B cell (primary cell): ENCODE measurements around the gene POLR3B. TPM values are rescaled to one million over a fixed set of nuclear protein-coding genes. Genes with fewer than 3 reads are reported as not detected.

Source experiments
- ATAC-seq: fragments of 200-7000 bp; cut with Tn5 transposase; one replicate; pipeline ENCODE4 v1.10.0; 2021; ENCODE audit warnings: low read depth, mild to moderate bottlenecking, moderate number of reproducible peaks, moderate library complexity
- CTCF ChIA-PET: fragments of 350-600 bp; sonication (Branson Sonifier 250); formaldehyde crosslinking; loops from one replicate; lab custom pipeline; 2021; ENCODE audit warnings: antibody characterized with exemption, inconsistent platforms; lab: Charles Lee
- POLR2A ChIA-PET: fragments of 350-600 bp; sonication (Branson Sonifier 250); formaldehyde crosslinking; loops from one replicate; lab custom pipeline; 2021; ENCODE audit warnings: antibody characterized with exemption; lab: Charles Lee
- DNase-seq: peaks from one replicate; pipeline ENCODE4 v3.0.0; 2013
- H2AFZ ChIP-seq: 2 replicates; pipeline ENCODE4 v1.6.1; 2012; ENCODE audit warnings: mild to moderate bottlenecking, low read depth, low read length; ENCODE audit not compliant: insufficient read depth, poor library complexity, severe bottlenecking
- H3K27ac ChIP-seq, 2 donors: 1 replicate in 1 of 2; 2 replicates in 1 of 2; pipeline ENCODE4 v1.5.1; 2012 to 2013; ENCODE audit warnings: low read length in 2 of 2, mild to moderate bottlenecking in 2 of 2, moderate library complexity in 1 of 2
- H3K27me3 ChIP-seq, 4 experiments: fragments of 200-600 bp in 1 of 4; sonication (generic) in 1 of 4; replicated peaks in 1 of 4; 1 replicate in 2 of 4; 2 replicates in 2 of 4; pipeline versions ENCODE4 v1.6.1 to v1.7.0; 2013 to 2016; ENCODE audit warnings: low read length in 3 of 4, mild to moderate bottlenecking in 2 of 4, mixed read lengths in 1 of 4, moderate library complexity in 1 of 4; ENCODE audit not compliant: insufficient read depth in 4 of 4, control insufficient read depth in 3 of 4; ENCODE audit errors: control extremely low read depth in 1 of 4
- H3K36me3 ChIP-seq, 2 experiments: replicated peaks in 1 of 2; 1 replicate in 1 of 2; 2 replicates in 1 of 2; pipeline versions ENCODE4 v1.6.1 to v1.7.1; 2013; ENCODE audit warnings: low read length in 1 of 2; ENCODE audit not compliant: insufficient read depth in 2 of 2, control insufficient read depth in 1 of 2; ENCODE audit errors: control extremely low read depth in 1 of 2, extremely low read depth in 1 of 2
- H3K4me1 ChIP-seq, 2 donors: fragments of 200-600 bp in 1 of 2; sonication (generic) in 1 of 2; 1 replicate in 1 of 2; 2 replicates in 1 of 2; pipeline versions ENCODE4 v1.5.1 to v1.6.1; 2013 to 2017; ENCODE audit warnings: low read length in 2 of 2; ENCODE audit not compliant: control insufficient read depth in 2 of 2, insufficient read depth in 2 of 2
- H3K4me2 ChIP-seq: replicated peaks from 2 replicates; pipeline ENCODE3; 2012; ENCODE audit warnings: mild to moderate bottlenecking, low read depth, low read length; ENCODE audit not compliant: poor library complexity, severe bottlenecking
- H3K4me3 ChIP-seq, 5 experiments: fragments of 200-600 bp in 1 of 5; sonication (generic) in 1 of 5; 1 replicate in 3 of 5; 2 replicates in 2 of 5; pipeline versions ENCODE4 v1.5.1 to v1.7.0; 2011 to 2016; ENCODE audit warnings: low read length in 4 of 5, mild to moderate bottlenecking in 4 of 5, low read depth in 2 of 5, control low read depth in 1 of 5, moderate library complexity in 1 of 5; ENCODE audit not compliant: insufficient read depth in 1 of 5; ENCODE audit errors: control extremely low read depth in 1 of 5, extremely low read depth in 1 of 5
- H3K79me2 ChIP-seq: fragments of 200-600 bp; sonication (generic); one replicate; pipeline ENCODE4 v1.6.0; 2016; ENCODE audit warnings: low read length; ENCODE audit not compliant: control insufficient read depth, insufficient read depth
- H3K9ac ChIP-seq: fragments of 200-600 bp; sonication (generic); 2 replicates; pipeline ENCODE4 v1.6.1; 2017; ENCODE audit warnings: mild to moderate bottlenecking, low read length, moderate library complexity
- H3K9me3 ChIP-seq, 3 donors: one replicate each; pipeline versions ENCODE4 v1.6.1 to v1.7.1; 2013; ENCODE audit warnings: low read length in 2 of 3; ENCODE audit not compliant: control insufficient read depth in 2 of 3, insufficient read depth in 1 of 3; ENCODE audit errors: control extremely low read depth in 1 of 3
- H4K20me1 ChIP-seq: 2 replicates; pipeline ENCODE4 v1.6.0; 2012; ENCODE audit warnings: mild to moderate bottlenecking, low read length; ENCODE audit not compliant: insufficient read depth, control insufficient read depth, poor library complexity, severe bottlenecking
- H3K27ac Mint-ChIP-seq: one replicate; pipeline ENCODE4 v1.8.0; 2021; ENCODE audit warnings: mixed read lengths
- H3K27me3 Mint-ChIP-seq: one replicate; pipeline ENCODE4 v1.8.0; 2021; ENCODE audit warnings: mixed read lengths
- H3K4me1 Mint-ChIP-seq: one replicate; pipeline ENCODE4 v1.8.0; 2021; ENCODE audit warnings: mixed read lengths
- H3K4me3 Mint-ChIP-seq: one replicate; pipeline ENCODE4 v1.8.0; 2021; ENCODE audit warnings: mixed read lengths
- H3K9me3 Mint-ChIP-seq: one replicate; pipeline ENCODE4 v1.8.0; 2022; ENCODE audit warnings: mixed read lengths; ENCODE audit not compliant: insufficient read depth
- EZH2 ChIP-seq: IDR thresholded peaks from 2 replicates; pipeline ENCODE4 v1.6.1; 2012; ENCODE audit warnings: borderline replicate concordance, low read depth, mild to moderate bottlenecking, moderate library complexity, low read length; ENCODE audit not compliant: insufficient read depth, poor library complexity, severe bottlenecking
- WGBS: methylation state at CpG from one replicate; pipeline ENCODE4 v1.1.5; 2013; ENCODE audit warnings: missing lambda C conversion rate; ENCODE audit not compliant: insufficient coverage; 5-methylcytosine and 5-hydroxymethylcytosine counted together
- intact Hi-C: fragments of 100-400 bp; cut with micrococcal nuclease; formaldehyde crosslinking; loops from one replicate; pipeline ENCODE4 v1.10.0; 2022
- polyA plus RNA-seq: library from polyadenylated mRNA; depleted of rRNA; stranded (reverse); fragments of >200 nt; gene quantifications from 2 replicates; pipeline ENCODE4 v1.2.3, GENCODE V29; 2012
- total RNA-seq, 2 donors: library from RNA; stranded (reverse); fragments of 120-200 nt in 1 of 2; gene quantifications; 1 replicate in 1 of 2; 2 replicates in 1 of 2; pipeline versions ENCODE4 v1.2.3 to v1.2.4, GENCODE V29; 2013 to 2022
- TF ChIP-seq, protein P1 (sequence below): fragments of 200-600 bp; IDR thresholded peaks from one replicate; pipeline ENCODE4 v1.8.0; 2022; ENCODE audit warnings: antibody characterized with exemption, mild to moderate bottlenecking

Gene POLR3B
- total and polyA plus RNA-seq, 2 donors (not counting 1 experiment from before 2014, with no cell fraction given) = 1.3 to 9.7 TPM

DNA sequence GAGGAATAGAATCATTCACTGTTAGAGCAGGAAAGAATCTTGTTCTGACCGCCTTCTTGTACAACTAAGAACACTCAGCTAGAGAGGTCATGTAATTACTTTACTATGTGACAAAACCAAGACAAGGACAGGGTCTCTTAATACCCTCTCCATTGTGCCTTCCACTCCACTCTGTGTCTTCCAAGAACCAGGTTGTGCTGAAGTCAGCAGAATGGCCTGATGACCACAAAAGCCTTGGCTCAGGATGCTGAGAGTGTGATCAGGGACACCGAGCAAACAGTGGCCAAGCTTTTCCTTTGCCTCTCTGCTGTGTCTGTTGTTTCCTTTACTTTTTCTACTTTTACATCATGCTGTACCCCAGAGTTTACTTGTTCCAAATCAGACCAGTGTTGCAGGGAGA, 142.1 kb downstream of the POLR3B start:
- WGBS = no CpG with 5 or more reads among the region's 2 CpGs
- DNase-seq = no peak
- Histone ChIP-seq H3K9me3 (no peaks in the 10 kb centered on the region), H3K27ac (no peak overlapping the region), H3K4me2 (no peak overlapping the region), H3K9ac (no peak overlapping the region), H3K79me2 (no peaks in the 10 kb centered on the region), H2AFZ (no peak overlapping the region), H4K20me1 (no peaks in the 10 kb centered on the region), H3K27me3 (no peaks in the 10 kb centered on the region), H3K4me3 (no peak overlapping the region), H3K4me1 (no peaks in the 10 kb centered on the region), H3K36me3 (peaks cover 0 to 16% of the 10 kb centered on the region in 2 experiments)
- ATAC-seq = no peak
- intact Hi-C loops = no loop called here
- Mint-ChIP-seq H3K4me1 (no peaks in the 10 kb centered on the region), H3K27me3 (no peaks in the 10 kb centered on the region), H3K9me3 (no peaks in the 10 kb centered on the region), H3K4me3 (no peak overlapping the region), H3K27ac (no peak overlapping the region)
- ChIA-PET CTCF (no interaction called here), POLR2A (no interaction called here)
- TF ChIP-seq, protein P1, sequence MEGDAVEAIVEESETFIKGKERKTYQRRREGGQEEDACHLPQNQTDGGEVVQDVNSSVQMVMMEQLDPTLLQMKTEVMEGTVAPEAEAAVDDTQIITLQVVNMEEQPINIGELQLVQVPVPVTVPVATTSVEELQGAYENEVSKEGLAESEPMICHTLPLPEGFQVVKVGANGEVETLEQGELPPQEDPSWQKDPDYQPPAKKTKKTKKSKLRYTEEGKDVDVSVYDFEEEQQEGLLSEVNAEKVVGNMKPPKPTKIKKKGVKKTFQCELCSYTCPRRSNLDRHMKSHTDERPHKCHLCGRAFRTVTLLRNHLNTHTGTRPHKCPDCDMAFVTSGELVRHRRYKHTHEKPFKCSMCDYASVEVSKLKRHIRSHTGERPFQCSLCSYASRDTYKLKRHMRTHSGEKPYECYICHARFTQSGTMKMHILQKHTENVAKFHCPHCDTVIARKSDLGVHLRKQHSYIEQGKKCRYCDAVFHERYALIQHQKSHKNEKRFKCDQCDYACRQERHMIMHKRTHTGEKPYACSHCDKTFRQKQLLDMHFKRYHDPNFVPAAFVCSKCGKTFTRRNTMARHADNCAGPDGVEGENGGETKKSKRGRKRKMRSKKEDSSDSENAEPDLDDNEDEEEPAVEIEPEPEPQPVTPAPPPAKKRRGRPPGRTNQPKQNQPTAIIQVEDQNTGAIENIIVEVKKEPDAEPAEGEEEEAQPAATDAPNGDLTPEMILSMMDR = no peak
- no peak for TF ChIP-seq EZH2

DNA sequence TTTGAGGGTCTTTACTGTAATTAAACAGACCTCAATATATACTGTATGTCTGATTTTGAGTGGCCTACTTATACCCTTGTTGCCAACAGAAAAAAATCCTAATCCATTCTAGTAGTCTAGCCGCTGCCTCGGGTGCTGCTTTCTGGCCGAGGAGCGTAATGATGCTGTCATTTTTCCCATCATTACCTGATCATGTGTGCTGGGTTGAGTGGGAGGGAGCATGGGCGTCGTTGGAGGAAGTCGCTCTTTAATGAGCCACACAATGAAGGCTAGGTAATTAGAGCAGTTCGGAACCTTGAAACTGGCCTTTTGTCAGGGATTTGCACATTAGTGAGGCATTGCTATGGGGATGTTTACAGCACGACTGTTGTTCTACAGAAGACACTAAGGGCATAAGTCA, 149.1 kb downstream of the POLR3B start:
- no peak for ATAC-seq
- no peak overlapping the region for H3K9ac ChIP-seq
- H3K79me2 ChIP-seq = no peaks in the 10 kb centered on the region
- no peak overlapping the region for H3K27ac ChIP-seq
- WGBS = 82% methylated on average over 5 of the region's 9 CpGs
- H2AFZ ChIP-seq = no peak overlapping the region
- H3K9me3 ChIP-seq = no peaks in the 10 kb centered on the region
- intact Hi-C loops = no loop called here
- H3K4me1 ChIP-seq = no peaks in the 10 kb centered on the region
- Mint-ChIP-seq H3K9me3 (no peaks in the 10 kb centered on the region), H3K27me3 (no peaks in the 10 kb centered on the region), H3K27ac (no peak overlapping the region), H3K4me3 (no peak overlapping the region), H3K4me1 (no peaks in the 10 kb centered on the region)
- no peaks in the 10 kb centered on the region for H4K20me1 ChIP-seq
- CTCF ChIA-PET = no interaction called here
- H3K4me3 ChIP-seq = no peak overlapping the region
- POLR2A ChIA-PET = no interaction called here
- H3K4me2 ChIP-seq = no peak overlapping the region
- no peaks in the 10 kb centered on the region for H3K27me3 ChIP-seq
- no peaks in the 10 kb centered on the region for H3K36me3 ChIP-seq
- TF ChIP-seq, protein P1 = no peak
- TF ChIP-seq EZH2 = no peak
- DNase-seq = no peak
